GM18505 (cell line): ENCODE data around the gene ARMC10.
"Not testable (repeated sequence)": the region's sequence is repeated elsewhere in the genome, so short reads cannot be mapped to it uniquely, and the experiment has no call there.

Experiments used
- ATAC-seq: cut with Tn5 transposase; IDR thresholded peaks from one replicate; pipeline ENCODE4 v1.9.1; 2021; ENCODE audit not compliant: unreplicated experiment
- POLR2A ChIP-seq: IDR thresholded peaks from 4 replicates; pipeline ENCODE4 v1.6.1; 2011; ENCODE audit warnings: borderline replicate concordance; ENCODE audit not compliant: insufficient read depth, insufficient read length; ENCODE audit errors: extremely low read depth

Gene ARMC10

DNA sequence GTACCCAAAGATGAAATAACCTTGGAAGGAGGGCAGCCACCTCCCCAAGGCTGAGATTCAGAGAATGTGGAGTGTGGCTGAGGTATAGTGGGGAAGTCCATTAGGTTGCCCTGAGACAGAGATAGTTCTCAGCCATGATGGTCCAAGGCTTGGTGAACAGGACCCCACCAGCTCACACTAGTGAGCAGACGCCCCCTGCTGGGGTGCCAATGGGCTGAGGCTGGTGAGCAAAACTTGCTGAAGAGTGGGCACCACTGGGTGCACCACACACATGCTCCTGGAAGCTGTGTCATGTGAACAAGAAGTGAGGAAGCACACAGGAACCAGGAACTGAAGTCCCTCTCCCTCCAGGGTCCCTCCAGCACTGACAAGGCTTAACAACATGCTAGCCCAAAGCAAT lies 9.3 kb upstream of the ARMC10 start:
- no peak for TF ChIP-seq POLR2A
- no peak for ATAC-seq

DNA sequence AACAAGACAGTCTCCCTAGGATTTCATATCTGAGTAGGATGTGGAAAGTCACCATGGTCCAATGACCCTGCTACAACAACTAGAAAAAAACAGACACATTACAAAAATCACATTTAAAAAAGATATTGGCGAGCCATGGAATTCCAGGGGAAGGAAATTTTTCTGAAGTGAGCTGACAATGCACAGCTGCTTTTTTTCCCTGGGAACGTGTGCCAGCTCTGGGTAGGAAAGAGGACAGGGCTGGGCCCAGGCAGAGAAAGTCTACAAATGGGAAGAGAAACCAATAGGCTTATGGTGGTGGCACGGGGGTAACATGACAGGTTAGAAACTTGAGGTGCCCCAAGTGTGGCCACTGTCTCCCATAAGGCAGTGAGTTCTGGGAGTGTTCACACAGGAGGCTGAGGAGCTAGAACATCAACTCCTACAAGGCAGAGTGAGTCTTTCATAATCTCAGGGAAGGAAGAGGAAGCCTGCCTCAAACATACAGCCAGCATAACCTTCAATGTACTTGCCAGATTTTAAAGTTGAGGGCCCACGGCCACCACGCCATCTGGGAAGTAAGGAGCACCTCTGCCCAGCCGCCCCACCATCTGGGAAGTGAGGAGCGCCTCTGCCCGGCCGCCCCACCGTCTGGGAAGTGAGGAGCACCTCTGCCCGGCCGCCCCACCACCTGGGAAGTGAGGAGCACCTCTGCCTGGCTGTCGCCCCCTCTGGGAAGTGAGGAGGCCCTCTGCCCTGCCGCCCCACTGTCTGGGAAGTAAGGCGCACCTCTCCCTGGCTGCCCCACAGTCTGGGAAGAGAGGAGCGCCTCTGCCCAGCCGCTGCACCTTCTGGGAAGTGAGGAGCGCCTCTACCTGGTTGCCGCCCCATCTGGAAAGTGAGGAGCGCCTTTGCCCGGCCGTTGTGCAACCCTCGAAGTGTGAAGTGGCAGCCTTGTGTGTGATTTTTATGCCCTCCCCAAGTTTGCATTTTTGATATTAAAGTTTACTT lies 6.2 kb upstream of the ARMC10 start:
- no peak for ATAC-seq
- TF ChIP-seq POLR2A: no peak

DNA sequence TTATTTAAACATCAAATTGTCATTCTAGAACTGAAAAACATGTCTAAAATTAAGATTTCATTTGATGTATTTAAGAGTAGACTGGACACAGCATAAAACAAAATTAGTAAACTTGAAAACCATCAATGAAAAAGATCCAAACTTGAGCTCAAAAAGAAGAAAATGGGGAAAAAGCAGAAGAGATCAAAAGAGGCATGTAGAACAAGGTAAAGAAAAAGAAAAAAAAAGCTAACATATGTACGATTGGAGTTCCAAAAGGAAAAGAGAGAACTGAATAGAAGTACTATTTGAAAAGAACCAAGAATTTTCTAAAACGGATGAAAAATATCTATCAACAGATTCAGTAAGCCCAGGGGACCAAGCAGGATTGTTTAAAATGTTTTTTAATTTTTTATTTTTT lies 3.9 kb upstream of the ARMC10 start:
- no peak for ATAC-seq
- TF ChIP-seq POLR2A: no peak

- ATAC-seq: no peak
- TF ChIP-seq POLR2A: no peak
Observed at GRCh38 chr7:103073989-103074518, 886 bp upstream of the ARMC10 start.

DNA sequence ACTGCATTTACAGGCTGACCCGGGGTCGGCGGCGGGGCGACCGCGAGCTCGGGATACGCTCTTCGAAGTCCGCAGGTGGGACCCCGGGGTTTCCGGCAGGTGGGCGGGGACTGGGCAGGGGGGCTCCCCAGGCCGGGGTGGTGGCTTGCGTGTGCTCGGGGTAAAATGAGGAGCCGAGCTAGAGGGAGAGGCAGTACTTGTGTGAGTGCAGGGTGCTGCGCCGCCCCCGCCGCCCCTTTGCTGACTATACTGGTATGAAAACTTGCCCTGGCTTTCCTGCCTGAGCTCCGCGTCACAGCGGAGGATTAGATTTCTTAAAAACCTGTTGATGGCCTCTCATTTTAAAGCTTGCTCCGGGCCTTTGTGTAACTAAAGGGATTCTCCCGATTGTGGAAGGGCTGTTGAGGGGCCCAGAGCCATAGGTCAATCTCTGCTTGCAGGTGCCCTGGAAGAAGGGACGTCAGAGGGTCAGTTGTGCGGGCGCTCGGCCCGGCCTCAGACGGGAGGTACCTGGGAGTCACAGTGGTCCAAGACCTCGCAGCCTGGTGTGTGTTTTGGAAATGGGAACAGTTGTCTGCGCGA lies 488 bp downstream of the ARMC10 start:
- TF ChIP-seq POLR2A: peak; percentile 10
- ATAC-seq: peak; percentile 46

DNA sequence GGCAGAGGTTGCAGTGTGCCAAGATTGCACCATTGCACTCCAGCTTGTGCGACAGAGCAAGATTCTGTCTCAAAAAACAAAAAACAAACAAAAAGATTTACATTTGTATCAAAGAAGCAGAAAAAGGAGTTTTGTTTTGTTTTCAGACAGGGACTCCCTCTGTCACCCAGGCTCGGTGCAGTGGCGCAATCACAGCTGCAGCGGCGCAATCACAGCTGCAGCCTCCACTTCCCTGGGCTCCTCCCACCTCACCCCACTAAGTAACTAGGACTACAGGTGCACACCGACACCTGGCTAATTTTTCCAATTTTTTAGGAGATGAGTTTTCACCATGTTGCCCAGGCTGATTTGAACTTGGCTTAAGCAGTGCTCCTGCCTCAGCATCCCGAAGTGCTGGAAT lies 1.8 kb downstream of the ARMC10 start:
- TF ChIP-seq POLR2A: no peak
- ATAC-seq: no peak

DNA sequence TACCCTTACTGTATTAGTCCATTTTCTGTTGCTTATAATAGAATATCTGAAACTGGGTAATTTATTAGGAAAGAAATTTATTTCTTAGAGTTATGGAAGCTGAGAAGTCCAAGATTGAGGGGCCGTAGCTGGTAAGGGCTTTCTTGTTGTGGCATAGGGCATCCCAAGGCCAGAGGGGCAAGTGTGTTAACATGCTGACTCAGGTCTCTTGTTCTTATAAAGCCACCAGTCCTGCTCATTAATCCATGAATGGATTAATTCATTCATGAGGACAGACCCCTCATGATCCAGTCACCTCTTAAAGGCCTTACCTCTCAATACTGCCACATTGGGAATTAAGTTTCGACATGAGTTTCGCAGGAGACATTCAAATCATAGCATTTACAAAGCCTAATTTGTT lies 2.4 kb downstream of the ARMC10 start:
- TF ChIP-seq POLR2A: no peak
- no peak for ATAC-seq

DNA sequence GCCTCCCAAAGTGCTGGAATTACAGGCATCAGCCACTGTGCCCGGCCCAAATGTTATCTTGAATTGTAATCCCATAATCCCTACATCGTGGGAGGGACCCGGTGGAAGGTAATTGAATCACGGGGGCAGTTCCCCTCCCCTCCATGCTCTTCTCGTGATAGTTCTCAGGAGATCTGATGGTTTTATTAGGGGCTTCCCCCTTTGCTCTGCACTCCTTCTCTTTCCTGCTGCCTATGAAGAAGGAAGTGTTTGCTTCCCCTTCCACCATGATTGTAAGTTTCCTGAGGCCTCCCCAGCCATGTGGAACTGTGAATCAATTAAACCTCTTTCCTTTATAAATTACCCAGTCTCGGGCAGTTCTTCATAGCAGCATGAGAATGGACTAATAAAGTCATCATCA lies 3.3 kb downstream of the ARMC10 start:
- not testable (repeated sequence) for ATAC-seq

DNA sequence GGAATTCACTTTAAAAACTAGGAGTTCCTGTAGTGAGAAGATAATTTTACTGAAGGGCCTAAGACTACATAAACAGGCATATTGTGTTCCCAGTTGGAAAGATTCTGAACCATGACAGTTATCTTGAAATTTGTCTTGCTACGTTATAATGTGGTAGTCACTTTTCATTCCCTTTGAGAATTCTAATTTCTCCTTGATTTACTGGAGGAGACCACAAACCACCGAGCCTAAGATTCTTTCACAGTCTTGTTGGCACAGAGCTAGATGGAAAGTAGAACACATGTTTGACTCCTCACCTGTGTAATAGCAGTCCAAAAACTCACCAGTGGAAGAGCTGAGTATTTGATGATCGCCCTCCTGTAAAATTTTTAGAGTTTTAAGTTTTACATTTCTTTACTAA lies 4.9 kb downstream of the ARMC10 start:
- TF ChIP-seq POLR2A: no peak
- no peak for ATAC-seq

GRCh38 chr7:103080923-103081322 lies 6.0 kb downstream of the ARMC10 start:
- no peak for TF ChIP-seq POLR2A
- ATAC-seq: no peak

GRCh38 chr7:103082497-103082896 lies 7.6 kb downstream of the ARMC10 start:
- no peak for ATAC-seq
- no peak for TF ChIP-seq POLR2A

DNA sequence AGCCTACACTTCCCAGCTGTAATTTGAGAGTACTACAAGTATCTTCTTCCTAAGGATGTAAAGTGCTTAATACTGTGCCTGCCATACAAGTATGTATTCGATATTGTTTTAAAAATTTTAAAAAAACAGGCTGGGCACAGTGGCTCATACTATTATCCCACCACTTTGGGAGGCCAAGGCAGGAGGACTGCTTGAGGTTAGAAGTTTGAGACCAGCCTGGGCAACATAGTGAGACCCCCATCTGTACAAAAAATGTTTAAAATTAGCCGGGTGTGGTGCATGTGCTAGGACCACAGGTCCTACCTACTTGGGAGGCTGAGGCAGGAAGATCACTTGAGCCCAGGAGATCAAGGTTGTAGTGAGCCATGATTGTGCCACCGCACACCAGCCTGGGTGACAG lies 8.3 kb downstream of the ARMC10 start:
- no peak for ATAC-seq
- no peak for TF ChIP-seq POLR2A

DNA sequence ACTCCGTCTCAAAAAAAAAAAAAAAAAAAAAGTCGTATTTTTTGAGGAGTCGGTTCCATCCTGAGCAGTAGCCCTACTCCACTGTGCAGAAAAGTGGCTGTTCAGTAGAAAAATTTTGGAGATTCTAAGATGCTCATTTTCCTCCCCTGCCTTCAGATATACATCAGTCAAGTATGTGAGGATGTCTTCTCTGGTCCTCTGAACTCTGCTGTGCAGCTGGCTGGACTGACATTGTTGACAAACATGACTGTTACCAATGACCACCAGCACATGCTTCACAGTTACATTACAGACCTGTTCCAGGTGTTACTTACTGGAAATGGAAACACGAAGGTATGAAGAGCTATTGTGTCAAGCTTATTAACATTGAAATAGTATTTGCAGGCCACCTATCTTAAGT lies 17.4 kb downstream of the ARMC10 start:
- not testable (repeated sequence) for ATAC-seq

- ATAC-seq: no peak
- TF ChIP-seq POLR2A: no peak
Observed at GRCh38 chr7:103093429-103093828, 18.5 kb downstream of the ARMC10 start.
